Activated T-cell treated with anti-CD3 and anti-CD28 coated beads for 24 hours (primary cell): ENCODE data around the gene NOX4.
"Not testable (repeated sequence)": the region's sequence is repeated elsewhere in the genome, so short reads cannot be mapped to it uniquely, and the experiment has no call there.

Experiments used
- DNase-seq: peaks from one replicate; pipeline ENCODE4 v3.0.0-alpha.2; 2020; ENCODE audit warnings: low read depth

NOX4 gene

DNA sequence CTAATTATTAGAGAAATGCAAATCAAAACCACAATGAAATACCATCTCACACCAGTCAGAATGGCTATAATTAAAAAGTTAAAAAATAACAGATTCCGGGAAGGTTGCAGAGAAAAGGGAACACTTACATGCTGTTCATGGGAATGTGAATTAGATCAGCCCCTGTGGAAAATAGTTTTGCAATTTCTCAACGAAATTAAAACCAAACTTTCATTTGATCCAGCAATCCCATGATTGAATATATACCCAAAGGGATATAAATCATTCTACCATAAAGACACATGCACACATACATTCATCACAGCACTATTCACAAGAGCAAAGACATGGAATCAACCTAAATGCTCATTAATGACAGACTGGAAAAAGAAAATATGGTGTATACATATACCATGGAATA lies 32.5 kb downstream of the NOX4 start:
- DNase-seq = no peak

DNA sequence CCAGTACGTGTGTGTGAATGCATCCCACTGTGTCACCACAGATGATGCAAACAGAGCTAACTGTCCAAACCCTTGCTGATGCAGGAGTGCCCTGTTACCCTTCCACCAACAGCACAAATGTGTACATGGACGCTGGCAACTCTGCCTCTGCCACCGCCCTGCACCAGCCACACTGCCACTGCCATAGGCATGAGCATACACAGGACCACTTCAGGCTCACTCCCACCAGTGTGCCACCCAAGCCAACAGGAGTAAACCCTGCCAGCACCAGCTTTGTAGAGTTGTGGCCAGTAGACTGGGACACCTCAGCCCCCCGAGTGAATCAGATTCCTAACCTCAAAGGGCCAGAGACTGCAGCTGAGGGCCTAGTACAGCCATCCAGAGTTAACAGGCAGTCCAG lies 34.0 kb downstream of the NOX4 start:
- no peak for DNase-seq

DNA sequence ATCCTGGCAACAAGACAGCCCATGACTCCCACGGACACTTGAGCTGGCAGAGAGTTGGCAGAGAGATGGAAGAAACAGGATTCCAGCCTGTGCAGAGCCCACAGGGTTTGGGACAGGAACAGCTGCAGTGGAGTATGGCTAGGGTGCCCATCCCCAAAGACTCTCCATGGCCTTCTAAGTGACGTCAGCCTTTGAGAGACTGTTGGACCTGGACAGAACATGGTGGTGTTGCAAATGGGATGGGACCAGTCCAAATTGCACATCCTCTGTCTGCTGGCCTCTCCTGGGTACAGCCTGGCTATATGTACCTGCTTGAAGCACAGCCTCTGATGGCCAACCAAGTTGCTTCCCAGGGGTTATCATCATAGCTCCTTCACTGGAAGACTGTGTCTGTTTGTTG lies 34.5 kb downstream of the NOX4 start:
- DNase-seq = no peak

DNA sequence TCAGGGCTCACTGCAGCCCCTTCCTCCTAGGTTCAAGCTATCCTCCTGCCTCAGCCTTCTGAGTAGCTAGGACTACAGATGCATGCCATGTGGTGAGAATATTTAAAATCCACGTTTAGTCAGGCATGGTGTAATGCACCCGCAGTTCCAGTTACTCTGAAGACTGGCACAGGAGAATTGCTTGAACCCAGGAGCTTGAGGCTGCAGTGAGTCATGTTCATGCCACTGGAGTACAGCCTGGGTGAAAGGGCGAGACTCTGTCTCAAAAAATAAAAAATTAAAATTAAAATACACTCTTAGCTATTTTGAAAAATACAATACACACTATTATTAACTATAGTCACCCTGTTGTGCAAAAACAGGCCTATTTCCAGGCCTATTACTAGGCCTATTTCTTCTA lies 38.4 kb downstream of the NOX4 start:
- DNase-seq = no peak

DNA sequence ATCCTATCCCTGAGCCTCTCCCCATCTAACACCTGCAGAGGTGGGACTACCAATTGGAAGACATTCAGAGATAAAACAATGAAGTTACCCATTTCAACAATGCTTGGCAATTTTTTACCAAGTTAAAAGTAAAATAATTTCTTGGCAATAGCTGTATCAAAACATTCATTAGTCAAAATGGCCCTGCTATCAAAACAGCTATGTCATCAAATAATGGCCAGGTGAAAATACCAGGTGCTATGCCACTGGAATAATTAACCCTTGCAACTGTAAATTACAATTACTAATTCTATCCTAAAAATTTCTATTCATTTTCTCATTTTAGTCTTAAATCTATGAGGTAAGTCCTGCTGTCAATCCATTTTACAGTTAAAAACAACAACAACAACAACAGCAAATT lies 43.3 kb downstream of the NOX4 start:
- no peak for DNase-seq

DNA sequence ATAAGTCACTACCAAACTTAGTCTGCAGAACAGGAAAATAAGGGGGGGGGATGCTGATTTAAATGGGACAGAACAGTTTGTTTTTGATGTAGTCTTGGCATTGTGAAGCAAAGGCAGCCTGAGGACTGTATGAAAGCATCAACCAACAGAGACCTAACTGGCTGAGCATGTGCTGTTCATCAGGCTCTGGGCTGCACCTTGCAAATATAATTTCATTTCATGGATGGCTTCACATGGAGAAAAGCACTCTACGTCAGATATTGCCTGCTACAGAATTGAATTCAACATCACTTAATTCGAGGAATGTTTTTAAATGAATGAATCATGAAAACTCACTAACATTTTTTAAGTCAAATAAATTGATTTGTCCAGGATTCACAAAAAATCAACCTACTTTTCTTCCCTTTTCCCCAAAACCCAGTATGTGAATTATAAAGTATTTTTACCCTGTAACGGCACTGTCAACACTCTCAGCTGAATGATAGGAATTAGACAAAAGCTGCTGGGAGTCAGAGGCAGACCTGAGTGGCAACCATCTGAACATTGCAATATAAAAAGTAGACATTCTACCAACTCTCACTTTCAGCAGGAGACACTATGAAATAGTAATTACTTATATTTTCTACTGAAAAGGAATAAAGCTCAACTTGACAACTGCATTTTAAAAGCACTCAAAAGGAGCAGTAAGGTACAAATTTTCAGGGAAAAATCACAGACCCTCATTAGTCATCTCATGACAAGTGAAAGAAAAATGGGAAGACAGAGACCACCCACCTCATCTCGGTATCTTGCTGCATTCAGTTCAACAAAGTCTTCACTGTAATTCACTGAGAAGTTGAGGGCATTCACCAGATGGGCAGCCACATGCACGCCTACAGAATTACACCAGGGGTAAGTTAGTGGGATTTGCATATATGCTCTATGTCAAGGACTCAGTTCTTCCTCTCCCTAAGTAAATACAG lies 47.5 kb downstream of the NOX4 start:
- no peak for DNase-seq

DNA sequence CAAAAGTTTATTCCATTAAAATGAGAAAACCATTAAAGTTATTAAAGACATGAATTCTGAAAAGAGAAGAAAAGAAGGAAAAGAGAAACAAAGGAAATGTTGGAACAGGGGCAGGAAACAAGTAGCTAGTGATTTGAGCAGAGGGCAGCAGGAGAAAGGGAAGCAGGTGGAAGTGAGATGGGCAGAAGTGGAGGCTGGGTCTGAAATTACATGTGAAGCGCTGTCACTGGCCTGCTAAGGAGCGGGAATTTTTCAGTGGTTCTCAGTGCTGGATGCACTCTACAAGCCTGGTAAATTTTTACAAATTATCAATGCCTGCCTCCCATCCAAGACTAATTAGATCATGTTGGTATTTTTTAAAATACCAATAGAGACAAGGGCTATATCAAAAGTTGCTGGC lies 48.4 kb downstream of the NOX4 start:
- DNase-seq = no peak

DNA sequence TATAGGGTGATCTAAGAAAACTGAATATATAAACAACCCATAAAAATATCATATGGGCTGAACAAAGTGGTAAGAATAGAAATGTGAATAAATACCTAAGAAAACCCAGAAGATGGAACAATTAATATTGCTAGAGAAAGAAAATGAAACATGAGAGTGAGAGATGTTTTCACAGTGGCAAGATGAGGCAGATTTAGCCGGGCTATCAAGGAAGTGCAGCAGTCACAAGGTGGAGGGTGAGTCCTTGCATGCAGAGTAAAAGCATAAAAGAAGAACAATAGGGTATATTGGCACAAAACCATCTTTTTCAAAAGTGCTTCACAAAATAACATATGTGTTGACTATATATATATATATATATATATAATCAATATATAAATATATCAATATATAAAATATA lies 49.6 kb downstream of the NOX4 start:
- no peak for DNase-seq

DNA sequence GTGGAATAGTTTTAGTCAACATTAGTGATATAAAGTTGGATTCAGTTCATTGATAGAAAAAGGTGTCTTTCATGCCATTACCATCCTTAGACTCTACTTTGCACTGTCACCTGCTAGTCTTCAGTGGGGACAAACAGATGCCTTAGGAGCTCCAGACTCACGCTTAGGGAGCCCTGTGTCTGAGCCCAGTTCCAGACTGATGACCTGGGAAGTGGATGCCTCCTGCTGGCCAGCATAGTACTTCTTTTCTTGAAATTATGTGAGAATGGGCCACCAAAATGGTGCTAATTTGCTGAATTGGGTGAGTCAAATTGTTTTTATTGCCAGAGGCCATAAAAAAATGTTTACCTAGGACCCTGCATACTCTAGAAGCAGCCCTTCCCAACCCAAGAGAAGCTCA lies 53.9 kb downstream of the NOX4 start:
- no peak for DNase-seq

DNA sequence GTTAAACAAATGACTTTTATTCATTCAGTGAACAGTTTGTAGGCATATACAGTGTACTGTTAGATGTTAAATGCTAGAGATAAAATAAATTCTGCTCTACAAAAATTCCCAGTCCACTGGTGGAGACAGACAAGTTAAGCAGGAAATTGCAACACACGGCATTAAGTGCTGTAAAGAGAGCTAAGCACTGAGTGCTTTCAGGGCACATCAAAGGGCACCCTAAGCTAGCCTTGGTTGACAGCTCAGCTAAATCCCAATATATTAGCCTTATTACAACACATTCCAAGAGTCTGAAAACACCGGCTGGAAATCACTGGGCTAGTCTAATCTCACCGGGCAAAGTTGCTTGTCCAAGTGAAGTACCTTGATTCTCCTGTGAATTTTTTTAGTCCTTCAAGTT lies 55.1 kb downstream of the NOX4 start:
- no peak for DNase-seq

DNA sequence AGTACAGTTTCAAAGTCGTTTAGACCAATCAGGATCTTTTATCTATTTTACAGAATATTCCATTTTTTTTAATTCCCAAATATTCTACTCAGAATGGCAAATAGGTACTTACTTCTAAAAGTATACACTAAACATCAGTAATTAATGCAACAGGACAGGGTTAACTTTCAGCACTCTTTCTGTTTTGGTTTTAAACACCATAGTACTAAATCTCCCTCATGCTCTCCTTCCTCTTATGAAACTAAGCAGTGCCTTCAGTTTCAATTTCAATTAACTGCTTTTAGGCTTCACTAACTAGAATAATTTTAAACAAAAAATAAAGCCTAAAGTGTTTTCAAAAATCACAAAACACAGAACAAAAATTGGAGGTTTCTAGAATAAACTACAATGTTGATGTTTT lies 57.9 kb downstream of the NOX4 start:
- no peak for DNase-seq

DNA sequence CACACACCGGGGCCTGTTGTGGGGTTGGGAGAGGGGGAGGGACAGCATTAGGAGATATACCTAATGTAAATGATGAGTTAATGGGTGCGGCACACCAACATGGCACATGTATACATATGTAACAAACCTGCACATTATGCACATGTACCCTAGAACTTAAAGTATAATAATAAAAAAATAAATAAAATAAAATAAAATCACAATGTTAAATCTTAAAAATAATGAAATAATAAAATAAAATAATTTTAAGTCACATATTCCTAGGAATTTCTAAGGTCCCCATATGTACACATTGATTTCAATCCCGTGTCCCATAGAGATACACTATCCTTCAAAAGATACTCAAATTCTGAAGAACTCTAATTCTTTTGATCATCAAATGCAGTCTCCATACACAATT lies 59.0 kb downstream of the NOX4 start:
- DNase-seq = not testable (repeated sequence)

DNA sequence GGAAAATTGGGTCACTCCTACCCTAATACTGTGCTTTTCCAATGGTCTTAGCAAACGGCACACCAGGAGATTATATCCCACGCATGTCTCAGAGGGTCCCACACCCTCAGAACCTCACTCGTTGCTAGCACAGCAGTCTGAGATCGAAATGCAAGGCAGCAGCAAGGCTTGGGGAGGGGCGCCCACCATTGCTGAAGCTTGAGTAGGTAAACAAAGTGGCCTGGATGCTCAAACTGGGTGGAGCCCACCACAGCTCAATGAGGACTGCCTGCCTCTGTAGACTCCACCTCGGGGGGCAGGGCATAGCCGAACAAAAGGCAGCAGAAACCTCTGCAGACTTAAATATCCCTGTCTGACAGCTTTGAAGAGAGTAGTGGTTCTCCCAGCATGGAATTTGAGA lies 64.7 kb downstream of the NOX4 start:
- DNase-seq = not testable (repeated sequence)

DNA sequence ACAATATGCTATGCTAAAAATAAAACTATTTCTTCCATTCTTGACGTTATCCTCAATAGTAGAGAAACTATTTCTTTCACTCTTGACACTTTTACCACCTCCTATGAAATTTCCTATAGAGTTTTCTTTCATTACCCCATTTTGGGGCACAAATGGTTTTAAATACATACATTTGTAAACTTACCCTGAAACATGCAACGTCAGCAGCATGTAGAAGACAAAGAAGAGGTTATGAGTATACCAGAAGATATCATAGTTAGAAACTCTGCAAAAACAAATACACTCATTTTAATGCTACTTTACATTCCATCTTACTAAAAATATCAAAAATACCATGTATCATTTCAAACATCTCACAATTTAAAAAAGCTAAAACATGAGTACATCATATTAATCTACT lies 69.5 kb downstream of the NOX4 start:
- DNase-seq = no peak

DNA sequence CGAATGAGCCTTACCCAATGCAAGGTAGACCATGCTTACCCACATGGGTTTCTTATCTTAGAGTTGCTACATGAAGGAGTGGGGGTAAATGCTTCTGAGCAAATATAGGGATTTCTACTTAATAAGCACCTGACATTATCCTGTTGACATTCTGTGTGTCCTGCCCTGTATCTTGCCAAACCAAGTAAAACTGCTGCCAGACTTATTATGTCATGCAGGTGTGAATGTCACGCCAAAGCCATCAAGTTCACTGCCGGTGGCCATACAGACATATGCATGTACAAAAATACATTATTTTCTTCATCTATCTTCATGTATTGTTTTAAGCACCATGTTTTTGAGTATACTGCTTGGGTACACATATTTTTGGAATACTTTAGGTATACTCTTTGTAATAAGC lies 70.2 kb downstream of the NOX4 start:
- no peak for DNase-seq

DNA sequence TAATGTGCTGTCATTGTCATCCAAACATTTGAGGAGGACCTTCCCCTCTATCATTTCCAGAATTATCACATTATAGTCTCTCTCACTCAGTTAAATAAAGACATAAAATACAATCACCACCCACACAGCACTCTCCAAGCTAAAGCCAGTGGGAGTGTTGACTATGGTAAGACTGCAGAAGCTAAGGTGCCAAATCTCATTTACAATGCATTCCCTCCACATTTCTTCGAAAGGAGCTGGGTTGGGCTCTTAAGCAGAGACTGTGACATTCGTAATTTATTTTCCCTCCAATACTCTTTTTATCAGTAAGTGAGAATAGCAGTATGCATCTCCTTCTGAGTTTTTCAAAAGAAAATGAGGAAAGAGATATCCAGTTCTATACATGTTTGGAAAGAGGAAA lies 74.2 kb downstream of the NOX4 start:
- no peak for DNase-seq

DNA sequence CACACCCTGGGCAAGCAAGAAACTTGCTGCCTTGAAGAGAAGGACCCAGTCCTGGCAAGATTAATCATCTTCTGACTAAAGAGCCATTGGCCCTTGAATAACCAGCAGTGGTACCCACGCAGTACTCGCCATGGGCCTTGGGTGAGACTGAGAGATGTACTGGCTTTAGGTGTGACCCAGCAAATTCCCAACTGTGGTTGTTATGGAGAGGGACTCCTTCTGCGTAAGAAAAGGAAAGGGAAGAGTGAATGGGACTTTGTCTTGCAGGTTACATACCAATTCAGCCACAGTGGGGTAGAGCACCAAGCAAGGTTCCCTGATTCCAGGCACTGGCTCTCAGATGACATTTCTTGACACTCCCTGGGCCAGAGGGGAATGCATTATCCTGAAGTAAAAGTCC lies 80.1 kb downstream of the NOX4 start:
- not testable (repeated sequence) for DNase-seq

DNA sequence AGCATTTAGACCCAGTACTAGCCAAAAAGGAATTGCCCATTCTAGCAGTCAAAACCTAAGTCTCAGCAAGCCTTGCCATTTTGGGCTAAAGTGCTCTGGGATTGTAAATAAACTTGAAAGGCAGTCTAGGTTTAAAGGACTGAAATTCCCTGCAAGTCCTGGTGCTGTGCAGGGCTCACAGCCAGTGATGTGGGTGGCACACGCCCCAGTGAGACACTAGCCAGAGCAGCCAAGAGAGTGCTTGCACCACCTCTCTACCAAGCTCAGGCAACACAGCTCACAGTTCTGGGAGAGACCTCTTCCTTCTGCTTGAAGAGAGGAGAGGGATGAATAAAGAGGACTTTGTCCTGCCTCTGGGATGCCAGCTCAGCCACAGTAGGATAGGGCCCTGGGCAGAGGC lies 80.5 kb downstream of the NOX4 start:
- not testable (repeated sequence) for DNase-seq

DNA sequence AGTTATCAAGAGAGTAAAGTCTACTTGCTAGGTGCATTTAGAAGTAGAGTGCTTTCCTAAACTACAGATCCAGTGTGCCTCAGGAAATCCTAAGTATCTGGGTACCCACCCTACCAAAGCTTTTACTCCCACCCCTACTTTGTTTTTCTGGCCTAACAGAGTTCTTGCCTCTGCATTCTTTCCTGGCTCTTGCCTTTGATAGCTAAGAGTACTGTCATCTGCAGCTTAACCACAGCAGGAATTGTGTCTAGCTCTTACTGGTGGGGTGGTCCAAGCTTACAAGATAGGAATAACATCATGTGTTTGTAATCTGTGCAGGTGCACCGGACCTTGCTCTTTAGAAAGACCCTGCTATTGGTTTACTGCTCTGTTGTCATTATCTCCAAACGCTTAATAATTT lies 82.7 kb downstream of the NOX4 start:
- not testable (repeated sequence) for DNase-seq

DNA sequence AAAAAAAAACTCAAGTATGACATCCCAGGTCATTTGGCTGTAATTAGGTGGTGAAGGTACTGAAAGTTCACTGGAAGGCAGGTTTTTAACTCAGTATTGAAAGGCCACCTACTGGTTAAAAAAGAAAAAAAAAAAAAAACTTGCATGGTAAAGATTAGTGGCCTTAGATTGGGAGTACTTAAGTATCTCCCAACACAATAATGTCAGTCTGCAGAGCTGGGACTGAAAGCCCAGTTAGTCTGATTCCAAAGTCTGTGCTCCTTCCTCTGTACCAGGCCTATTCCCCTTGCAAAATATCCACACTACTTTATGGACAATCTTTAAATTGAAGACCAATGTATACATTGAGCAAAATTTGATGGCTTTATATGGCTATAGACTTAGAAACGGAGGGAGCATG lies 85.5 kb downstream of the NOX4 start:
- DNase-seq = no peak

DNA sequence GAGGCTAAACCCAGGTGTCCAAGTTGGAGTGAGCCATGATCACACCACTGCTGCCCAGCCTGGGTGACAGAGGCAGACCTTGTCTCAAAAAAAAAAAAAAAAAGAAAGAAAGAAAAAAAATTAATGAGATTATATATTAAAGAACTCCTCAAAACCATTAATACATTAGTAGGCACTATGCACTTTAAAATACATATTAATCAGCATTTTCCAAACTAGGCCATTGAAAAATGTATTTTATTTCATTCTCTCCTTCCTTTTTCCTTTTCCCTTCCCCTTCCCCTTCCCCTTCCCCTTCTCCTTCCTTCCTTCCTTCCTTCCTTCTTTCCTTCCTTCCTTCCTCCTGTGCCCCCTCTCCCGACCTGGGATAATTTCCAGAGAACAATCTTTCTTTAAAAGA lies 99.5 kb downstream of the NOX4 start:
- DNase-seq = not testable (repeated sequence)

DNA sequence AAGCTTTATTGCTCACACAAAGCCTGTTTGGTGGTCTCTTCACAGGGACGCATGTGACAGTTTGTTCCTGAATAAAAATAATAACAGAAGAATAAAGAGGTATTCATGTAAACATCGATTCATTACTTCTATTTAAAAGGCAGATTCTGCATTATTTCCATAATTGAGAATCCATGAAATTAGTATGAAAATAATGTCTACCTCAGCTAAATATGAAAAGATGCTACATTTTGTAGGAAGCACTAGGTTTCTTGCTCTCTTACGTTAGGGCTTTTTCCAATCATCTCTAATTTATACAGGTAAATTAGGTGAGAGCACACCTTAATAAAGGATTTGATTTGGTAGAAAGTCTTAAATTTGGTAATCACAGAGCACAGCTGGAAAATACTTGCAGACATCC lies 103.7 kb downstream of the NOX4 start:
- not testable (repeated sequence) for DNase-seq

DNA sequence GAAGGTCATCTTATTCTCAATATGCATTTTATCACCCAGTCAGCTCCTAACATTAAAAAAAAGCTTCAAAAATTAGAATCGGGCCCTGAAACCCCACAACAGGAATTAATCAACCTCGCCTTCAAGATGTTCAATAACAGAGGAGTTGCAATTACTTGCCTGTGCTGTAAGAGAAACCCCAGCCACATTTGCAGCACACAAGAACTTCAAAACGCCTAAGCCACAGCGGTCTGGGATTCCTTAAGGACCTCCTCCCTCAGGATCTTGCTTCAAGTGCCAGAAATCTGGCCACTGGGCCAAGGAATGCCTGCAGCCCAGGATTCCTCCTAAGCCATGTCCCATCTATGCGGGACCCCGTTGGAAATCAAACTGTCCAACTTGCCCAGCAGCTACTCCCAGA lies 108.2 kb downstream of the NOX4 start:
- not testable (repeated sequence) for DNase-seq

DNA sequence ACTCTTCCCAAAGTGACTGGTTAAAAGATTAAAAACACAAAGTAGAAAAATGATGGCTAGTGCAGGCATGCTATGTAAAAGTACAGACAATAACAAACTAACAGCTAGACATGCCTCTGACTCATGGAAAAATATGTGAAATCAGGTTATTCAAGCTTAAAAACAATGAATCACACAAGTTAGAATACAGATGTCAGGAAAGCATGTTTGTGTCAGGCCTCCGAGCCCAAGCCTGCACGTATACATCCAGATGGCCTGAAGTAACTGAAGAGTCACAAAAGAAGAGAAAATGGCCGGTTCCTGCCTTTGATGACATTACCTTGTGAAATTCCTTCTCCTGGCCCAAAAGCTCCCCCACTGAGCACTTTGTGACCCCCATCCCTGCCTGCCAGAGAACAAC lies 110.1 kb downstream of the NOX4 start:
- no peak for DNase-seq
